GM08714 (cell line): ENCODE data around the gene SYT6.

ENCODE experiments used
- H3K4me3 ChIP-seq: fragments of 200-500 bp; sonication (Bioruptor generic); 2 replicates; pipeline ENCODE4 v1.5.1; 2014; ENCODE audit warnings: mild to moderate bottlenecking, low read length, inconsistent platforms
- ZNF274 ChIP-seq: IDR thresholded peaks from 2 replicates; pipeline ENCODE4 v1.6.1; 2012; ENCODE audit warnings: mild to moderate bottlenecking, low read depth, low read length

The SYT6 gene

DNA sequence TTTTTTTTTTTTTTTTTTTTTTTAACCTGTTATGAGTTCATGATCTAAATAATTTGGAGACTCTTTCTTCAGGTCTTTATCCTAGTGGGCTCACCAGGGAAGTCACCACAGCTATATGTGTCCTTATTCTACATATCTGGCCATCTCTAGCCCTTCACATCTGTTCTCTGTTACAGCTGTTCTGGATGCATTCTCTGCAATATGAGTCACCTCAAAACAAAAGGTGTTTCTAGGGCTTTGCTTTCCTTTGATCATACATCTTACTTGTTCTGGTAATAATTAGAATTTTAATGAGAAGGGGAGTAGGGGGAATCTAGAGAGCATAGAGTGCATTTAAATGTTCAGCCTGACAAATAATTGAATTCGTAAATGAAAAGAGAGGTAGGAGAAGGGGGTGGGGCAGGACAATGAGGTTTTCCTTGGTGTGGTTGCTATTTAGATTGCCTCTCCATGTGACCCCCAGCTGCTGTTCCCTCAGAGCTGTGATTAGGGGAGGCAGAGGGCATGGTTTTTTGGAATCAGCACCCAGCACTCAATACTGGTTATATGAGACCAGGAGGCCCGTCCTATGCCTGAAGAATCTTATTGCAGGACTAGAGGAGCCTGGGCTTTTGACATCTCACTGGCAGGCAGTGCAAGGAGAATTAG, 8.0 kb downstream of the SYT6 start:
- H3K4me3 ChIP-seq, result no peak overlapping the region
- TF ChIP-seq ZNF274, result no peak

DNA sequence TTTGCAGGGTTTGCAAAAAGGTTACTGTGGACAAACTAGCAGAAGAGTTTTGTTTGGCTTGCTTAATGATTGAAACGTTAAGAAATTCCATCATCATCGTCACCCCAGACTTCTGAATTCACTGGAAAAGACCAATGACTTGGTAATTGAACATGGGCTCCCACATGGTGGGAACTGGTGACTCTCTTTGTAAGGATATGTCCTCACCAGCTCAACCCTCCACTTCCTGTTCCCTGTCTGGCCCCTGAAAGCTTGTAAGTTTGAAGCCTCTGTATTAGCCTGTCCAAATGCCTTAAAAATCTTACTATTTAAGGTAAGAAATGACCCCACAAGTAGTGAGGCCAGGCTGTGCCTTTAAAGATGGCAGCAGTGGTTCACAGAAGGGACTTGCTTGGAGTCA, 9.7 kb downstream of the SYT6 start:
- no peak overlapping the region for H3K4me3 ChIP-seq
- no peak for TF ChIP-seq ZNF274

- H3K4me3 ChIP-seq, result no peak overlapping the region
- TF ChIP-seq ZNF274, result no peak
Measured at GRCh38 chr1:114139540-114139939, 14.1 kb downstream of the SYT6 start.

DNA sequence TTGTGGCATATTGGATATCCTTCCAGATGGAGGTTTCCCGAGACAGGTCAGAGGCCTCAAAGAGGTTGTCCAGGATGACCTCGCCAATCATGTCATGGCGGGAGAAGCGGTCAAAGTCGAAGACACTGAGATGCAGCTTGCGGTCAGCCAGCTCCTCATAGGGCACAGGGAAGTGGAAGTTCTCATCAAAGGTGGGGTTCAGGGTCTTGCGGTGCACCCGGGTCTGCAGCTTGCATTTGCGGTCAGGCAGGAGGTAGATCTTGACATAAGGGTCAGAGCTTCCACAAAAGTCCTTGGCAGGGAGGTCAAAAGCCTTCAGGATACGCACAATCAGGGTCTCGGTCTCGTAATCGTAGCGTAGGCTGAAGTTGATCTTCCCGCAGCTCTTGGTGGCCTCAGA, 16.2 kb downstream of the SYT6 start:
- H3K4me3 ChIP-seq, result no peak overlapping the region
- TF ChIP-seq ZNF274, result no peak

GRCh38 chr1:114135786-114136185, 17.9 kb downstream of the SYT6 start:
- no peak overlapping the region for H3K4me3 ChIP-seq
- no peak for TF ChIP-seq ZNF274

GRCh38 chr1:114134518-114134917, 19.2 kb downstream of the SYT6 start:
- H3K4me3 ChIP-seq, result no peak overlapping the region
- no peak for TF ChIP-seq ZNF274

GRCh38 chr1:114133129-114133528, 20.5 kb downstream of the SYT6 start:
- H3K4me3 ChIP-seq, result no peak overlapping the region

GRCh38 chr1:114131526-114132220, 22.0 kb downstream of the SYT6 start:
- H3K4me3 ChIP-seq, result no peak overlapping the region
- no peak for TF ChIP-seq ZNF274

More at GRCh38 chr1:114133129-114133528, 20.5 kb downstream of the SYT6 start:
- no peak for TF ChIP-seq ZNF274

GRCh38 chr1:114130846-114131525, 22.7 kb downstream of the SYT6 start:
- H3K4me3 ChIP-seq, result no peak overlapping the region

GRCh38 chr1:114130213-114130612, 23.5 kb downstream of the SYT6 start:
- no peak for TF ChIP-seq ZNF274
- no peak overlapping the region for H3K4me3 ChIP-seq

More at GRCh38 chr1:114130846-114131525, 22.7 kb downstream of the SYT6 start:
- TF ChIP-seq ZNF274, result no peak

DNA sequence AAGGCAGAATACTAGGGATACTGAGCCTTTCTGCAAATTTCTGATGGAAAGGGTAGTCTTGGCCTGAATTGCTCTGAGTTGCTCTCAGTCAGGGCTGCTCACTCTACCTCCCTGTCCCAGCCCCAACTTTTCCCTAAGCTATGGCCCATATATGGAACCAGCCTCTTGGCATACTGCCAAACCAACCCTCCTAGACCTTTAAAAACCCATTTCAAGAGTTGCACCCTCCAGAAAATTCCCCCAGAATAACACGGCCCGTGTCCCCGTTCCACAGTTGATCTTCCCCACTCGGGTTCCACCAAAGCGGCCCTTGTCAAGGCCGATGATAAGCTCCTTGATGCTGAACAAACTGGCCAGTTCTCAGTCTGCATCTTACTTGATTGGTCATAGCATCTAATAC, 25.4 kb downstream of the SYT6 start:
- H3K4me3 ChIP-seq, result no peak overlapping the region
- no peak for TF ChIP-seq ZNF274

- no peak overlapping the region for H3K4me3 ChIP-seq
- no peak for TF ChIP-seq ZNF274
Measured at GRCh38 chr1:114126261-114127095, 27.2 kb downstream of the SYT6 start.

DNA sequence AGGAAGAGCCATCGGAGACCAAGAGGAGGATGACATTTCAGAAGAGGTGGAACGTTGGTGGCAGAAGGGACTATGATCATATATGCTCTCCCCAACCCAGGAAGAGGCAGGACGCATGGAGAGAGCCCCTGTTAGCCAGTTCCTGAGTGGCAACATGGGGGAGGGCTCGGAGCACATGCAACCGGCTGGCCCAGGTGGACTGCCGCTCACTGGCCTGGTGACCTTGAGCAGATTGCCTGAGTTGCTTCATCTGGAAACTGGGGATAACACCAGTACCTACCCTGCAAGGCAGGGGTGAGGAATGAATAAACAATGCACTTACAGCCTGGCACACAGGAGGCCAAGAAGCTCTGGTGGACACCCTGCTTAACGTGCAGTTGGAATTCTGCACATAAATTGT, 29.0 kb downstream of the SYT6 start:
- no peak overlapping the region for H3K4me3 ChIP-seq
- no peak for TF ChIP-seq ZNF274

- H3K4me3 ChIP-seq, result no peak overlapping the region
- no peak for TF ChIP-seq ZNF274
Measured at GRCh38 chr1:114122941-114123618, 30.6 kb downstream of the SYT6 start.
